GM12878 (cell line): ENCODE data around the gene HECTD4.

ENCODE experiments used
- BACH1 ChIP-seq: fragments of 450-650 bp; IDR thresholded peaks from 2 replicates; pipeline ENCODE4 v1.6.1; 2017; ENCODE audit warnings: mild to moderate bottlenecking, borderline replicate concordance
- CBX5 ChIP-seq: sonication (generic); IDR thresholded peaks from 2 replicates; pipeline ENCODE4 v1.6.1; 2016; ENCODE audit warnings: low read depth, moderate library complexity, mild to moderate bottlenecking, inconsistent platforms
- EGR1 ChIP-seq, 2 experiments: IDR thresholded peaks; 1 replicate in 1 of 2; 2 replicates in 1 of 2; pipeline ENCODE4 v1.6.1; 2011 to 2012; ENCODE audit warnings: low read depth in 2 of 2, low read length in 2 of 2, borderline replicate concordance in 1 of 2, mild to moderate bottlenecking in 1 of 2, moderate library complexity in 1 of 2
- EZH2 ChIP-seq: IDR thresholded peaks from 2 replicates; pipeline ENCODE4 v1.6.1; 2012; ENCODE audit warnings: low read depth, mild to moderate bottlenecking, control low read depth, inconsistent platforms, low read length, borderline replicate concordance; ENCODE audit not compliant: control insufficient read depth
- HDAC6 ChIP-seq: fragments of 200-600 bp; sonication (generic); IDR thresholded peaks from one replicate; pipeline ENCODE4 v1.8.0; 2017; ENCODE audit warnings: antibody characterized with exemption; ENCODE audit not compliant: unreplicated experiment
- HDGF ChIP-seq: fragments of 450-650 bp; IDR thresholded peaks from 2 replicates; pipeline ENCODE4 v1.6.1; 2016; ENCODE audit warnings: antibody characterized with exemption
- MXI1 ChIP-seq: fragments of 150-350 bp; IDR thresholded peaks from 2 replicates; pipeline ENCODE4 v1.6.1; 2011; ENCODE audit warnings: low read depth, mild to moderate bottlenecking, inconsistent platforms, low read length, improper control_type of control experiment
- PAX8 ChIP-seq: fragments of 450-650 bp; IDR thresholded peaks from 2 replicates; pipeline ENCODE4 v1.6.1; 2017; ENCODE audit warnings: mild to moderate bottlenecking, moderate library complexity
- POLR2AphosphoS2 ChIP-seq: IDR thresholded peaks from 2 replicates; pipeline ENCODE4 v1.6.1; 2011; ENCODE audit warnings: low read depth, mild to moderate bottlenecking, low read length, improper control_type of control experiment, moderate library complexity
- SUZ12 ChIP-seq: fragments of 200-600 bp; sonication (generic); IDR thresholded peaks from one replicate; pipeline ENCODE4 v1.6.1; 2018; ENCODE audit warnings: antibody characterized with exemption, mild to moderate bottlenecking; ENCODE audit not compliant: unreplicated experiment
- ZNF274 ChIP-seq: IDR thresholded peaks from one replicate; pipeline ENCODE4 v1.8.0; 2011; ENCODE audit not compliant: insufficient read length, insufficient read depth
- TF ChIP-seq, protein P1 (sequence below): fragments of 450-650 bp; IDR thresholded peaks from 2 replicates; pipeline ENCODE4 v1.6.1; 2016; ENCODE audit warnings: mild to moderate bottlenecking
- TF ChIP-seq, protein P2 (sequence below): fragments of 450-650 bp; IDR thresholded peaks from 2 replicates; pipeline ENCODE4 v1.6.1; 2017; ENCODE audit warnings: antibody characterized with exemption, mild to moderate bottlenecking, moderate library complexity

- TF ChIP-seq PAX8 (no peak), SUZ12 (no peak), POLR2AphosphoS2 (no peak), HDGF (no peak), MXI1 (no peak), EZH2 (no peak), EGR1 (IDR thresholded peaks at IDR 0.05; ENCODE audit: borderline replicate concordance in 1 of 2, low read depth in 2 of 2, low read length in 2 of 2) (no peak), BACH1 (no peak), CBX5 (no peak), ZNF274 (no peak), HDAC6 (no peak)
- TF ChIP-seq, protein P1, sequence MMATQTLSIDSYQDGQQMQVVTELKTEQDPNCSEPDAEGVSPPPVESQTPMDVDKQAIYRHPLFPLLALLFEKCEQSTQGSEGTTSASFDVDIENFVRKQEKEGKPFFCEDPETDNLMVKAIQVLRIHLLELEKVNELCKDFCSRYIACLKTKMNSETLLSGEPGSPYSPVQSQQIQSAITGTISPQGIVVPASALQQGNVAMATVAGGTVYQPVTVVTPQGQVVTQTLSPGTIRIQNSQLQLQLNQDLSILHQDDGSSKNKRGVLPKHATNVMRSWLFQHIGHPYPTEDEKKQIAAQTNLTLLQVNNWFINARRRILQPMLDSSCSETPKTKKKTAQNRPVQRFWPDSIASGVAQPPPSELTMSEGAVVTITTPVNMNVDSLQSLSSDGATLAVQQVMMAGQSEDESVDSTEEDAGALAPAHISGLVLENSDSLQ = no peak
- TF ChIP-seq, protein P2, sequence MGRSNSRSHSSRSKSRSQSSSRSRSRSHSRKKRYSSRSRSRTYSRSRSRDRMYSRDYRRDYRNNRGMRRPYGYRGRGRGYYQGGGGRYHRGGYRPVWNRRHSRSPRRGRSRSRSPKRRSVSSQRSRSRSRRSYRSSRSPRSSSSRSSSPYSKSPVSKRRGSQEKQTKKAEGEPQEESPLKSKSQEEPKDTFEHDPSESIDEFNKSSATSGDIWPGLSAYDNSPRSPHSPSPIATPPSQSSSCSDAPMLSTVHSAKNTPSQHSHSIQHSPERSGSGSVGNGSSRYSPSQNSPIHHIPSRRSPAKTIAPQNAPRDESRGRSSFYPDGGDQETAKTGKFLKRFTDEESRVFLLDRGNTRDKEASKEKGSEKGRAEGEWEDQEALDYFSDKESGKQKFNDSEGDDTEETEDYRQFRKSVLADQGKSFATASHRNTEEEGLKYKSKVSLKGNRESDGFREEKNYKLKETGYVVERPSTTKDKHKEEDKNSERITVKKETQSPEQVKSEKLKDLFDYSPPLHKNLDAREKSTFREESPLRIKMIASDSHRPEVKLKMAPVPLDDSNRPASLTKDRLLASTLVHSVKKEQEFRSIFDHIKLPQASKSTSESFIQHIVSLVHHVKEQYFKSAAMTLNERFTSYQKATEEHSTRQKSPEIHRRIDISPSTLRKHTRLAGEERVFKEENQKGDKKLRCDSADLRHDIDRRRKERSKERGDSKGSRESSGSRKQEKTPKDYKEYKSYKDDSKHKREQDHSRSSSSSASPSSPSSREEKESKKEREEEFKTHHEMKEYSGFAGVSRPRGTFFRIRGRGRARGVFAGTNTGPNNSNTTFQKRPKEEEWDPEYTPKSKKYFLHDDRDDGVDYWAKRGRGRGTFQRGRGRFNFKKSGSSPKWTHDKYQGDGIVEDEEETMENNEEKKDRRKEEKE = no peak
Observed at GRCh38 chr12:112151766-112152541, 230.3 kb downstream of the HECTD4 start.
